Upper lobe of left lung (tissue), 4 donors: Measurements from ENCODE around the gene MCM3.

ENCODE experiments used
- EP300 ChIP-seq, 4 donors: sonication (generic); formaldehyde crosslinking; IDR thresholded peaks; one replicate each; pipeline ENCODE4 v1.5.1; 2017; ENCODE audit warnings: antibody characterized with exemption in 4 of 4, control low read depth in 2 of 4
- POLR2A ChIP-seq, 4 donors: fragments of 450-650 bp; IDR thresholded peaks; one replicate each; pipeline ENCODE4 v1.5.1; 2016 to 2017; ENCODE audit warnings: antibody characterized with exemption in 4 of 4, mild to moderate bottlenecking in 2 of 4
- POLR2AphosphoS5 ChIP-seq, 2 donors: sonication (generic); formaldehyde crosslinking; IDR thresholded peaks; one replicate each; pipeline ENCODE4 v1.5.1; 2017; ENCODE audit warnings: antibody characterized with exemption in 2 of 2
- TF ChIP-seq, protein P1 (sequence below), 6 experiments: fragments of 450-650 bp in 4 of 6; fragments of 200-600 bp in 2 of 6; sonication (generic) in 2 of 6; IDR thresholded peaks; one replicate each; pipeline ENCODE4 v1.5.1; 2016 to 2019; ENCODE audit warnings: antibody characterized with exemption in 6 of 6

DNA sequence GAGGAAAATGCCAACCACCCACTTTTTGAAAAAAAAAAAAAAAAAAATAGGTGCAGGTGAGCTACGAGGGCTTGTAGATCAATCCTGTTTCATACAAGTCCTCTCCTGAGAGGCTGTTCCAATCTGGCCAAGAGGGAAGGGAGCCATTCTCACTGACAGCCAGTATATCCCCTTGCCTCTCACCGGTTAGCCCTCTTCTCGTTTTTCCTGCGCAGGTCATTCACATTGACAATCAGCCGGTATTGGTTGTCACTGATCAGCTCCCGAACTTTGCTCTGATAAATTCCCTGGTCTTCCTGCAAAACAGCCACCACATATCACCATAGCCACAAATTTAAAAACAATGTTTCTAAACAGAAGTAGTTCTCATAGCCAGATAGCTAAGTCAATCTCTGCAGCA lies 1.4 kb downstream of the MCM3 start:
- TF ChIP-seq POLR2A (IDR thresholded peaks at IDR 0.05) = no peak
- no peak for TF ChIP-seq POLR2AphosphoS5 (IDR thresholded peaks at IDR 0.05)
- TF ChIP-seq, protein P1, sequence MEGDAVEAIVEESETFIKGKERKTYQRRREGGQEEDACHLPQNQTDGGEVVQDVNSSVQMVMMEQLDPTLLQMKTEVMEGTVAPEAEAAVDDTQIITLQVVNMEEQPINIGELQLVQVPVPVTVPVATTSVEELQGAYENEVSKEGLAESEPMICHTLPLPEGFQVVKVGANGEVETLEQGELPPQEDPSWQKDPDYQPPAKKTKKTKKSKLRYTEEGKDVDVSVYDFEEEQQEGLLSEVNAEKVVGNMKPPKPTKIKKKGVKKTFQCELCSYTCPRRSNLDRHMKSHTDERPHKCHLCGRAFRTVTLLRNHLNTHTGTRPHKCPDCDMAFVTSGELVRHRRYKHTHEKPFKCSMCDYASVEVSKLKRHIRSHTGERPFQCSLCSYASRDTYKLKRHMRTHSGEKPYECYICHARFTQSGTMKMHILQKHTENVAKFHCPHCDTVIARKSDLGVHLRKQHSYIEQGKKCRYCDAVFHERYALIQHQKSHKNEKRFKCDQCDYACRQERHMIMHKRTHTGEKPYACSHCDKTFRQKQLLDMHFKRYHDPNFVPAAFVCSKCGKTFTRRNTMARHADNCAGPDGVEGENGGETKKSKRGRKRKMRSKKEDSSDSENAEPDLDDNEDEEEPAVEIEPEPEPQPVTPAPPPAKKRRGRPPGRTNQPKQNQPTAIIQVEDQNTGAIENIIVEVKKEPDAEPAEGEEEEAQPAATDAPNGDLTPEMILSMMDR (IDR thresholded peaks at IDR 0.05) = no peak
- no peak for TF ChIP-seq EP300 (IDR thresholded peaks at IDR 0.05)
